Neural progenitor cell (in vitro differentiated cells): ENCODE data around the gene SRP14.

ENCODE experiments used
- CTCF ChIP-seq: fragments of 200-600 bp; sonication (generic); IDR thresholded peaks from 2 replicates; pipeline ENCODE4 v1.5.1; 2017; ENCODE audit warnings: antibody characterized with exemption, mild to moderate bottlenecking
- EZH2 ChIP-seq: fragments of 200-600 bp; sonication (generic); IDR thresholded peaks from 2 replicates; pipeline ENCODE4 v1.6.1; 2017; ENCODE audit warnings: antibody characterized with exemption, mild to moderate bottlenecking, moderate library complexity
- EZH2phosphoT487 ChIP-seq: fragments of 200-600 bp; sonication (generic); IDR thresholded peaks from 2 replicates; pipeline ENCODE4 v1.6.1; 2017; ENCODE audit warnings: antibody characterized with exemption

- TF ChIP-seq CTCF (no peak), EZH2phosphoT487 (no peak), EZH2 (no peak)
Measured at GRCh38 chr15:40028193-40028592, 10.8 kb downstream of the SRP14 start.
